BJ (cell line): Measurements from ENCODE around the gene TGDS. TPM values are rescaled to one million over a fixed set of nuclear protein-coding genes. Genes with fewer than 3 reads are reported as not detected.

Source experiments
- CTCF ChIA-PET: fragments of 350-600 bp; formaldehyde crosslinking; extraction: SDS; loops from one replicate; lab custom pipeline; 2021; ENCODE audit warnings: antibody characterized with exemption, inconsistent platforms; lab: Yijun Ruan, JAX
- POLR2A ChIA-PET: fragments of 300-600 bp; sonication (Branson Sonifier 250); formaldehyde crosslinking; extraction: SDS; loops from one replicate; lab custom pipeline; 2021; ENCODE audit warnings: antibody characterized with exemption; lab: Charles Lee
- DNase-seq: peaks from one replicate; pipeline ENCODE4 v3.0.0-alpha.2; 2011; ENCODE audit warnings: low read depth
- H3K27me3 ChIP-seq: 2 replicates; pipeline ENCODE4 v1.6.0; 2011; ENCODE audit warnings: low read length; ENCODE audit not compliant: control insufficient read depth, insufficient read depth
- H3K36me3 ChIP-seq: 2 replicates; pipeline ENCODE4 v1.5.1; 2011; ENCODE audit warnings: low read length; ENCODE audit not compliant: control insufficient read depth, insufficient read depth
- H3K4me3 ChIP-seq: 2 replicates; pipeline ENCODE4 v1.5.1; 2011; ENCODE audit warnings: low read depth, mild to moderate bottlenecking, control low read depth, low read length
- CTCF ChIP-seq: IDR thresholded peaks from 2 replicates; pipeline ENCODE4 v1.5.1; 2011; ENCODE audit warnings: low read depth, mild to moderate bottlenecking, control low read depth, inconsistent platforms, low read length, moderate library complexity; ENCODE audit not compliant: insufficient read depth
- polyA plus RNA-seq: library from polyadenylated mRNA; depleted of rRNA; stranded (reverse); fragments of >200 nt; gene quantifications from 2 replicates; pipeline ENCODE4 v1.2.3, GENCODE V29; 2011

TGDS gene
- polyA plus RNA-seq, 1 experiment = 5.9 TPM

GRCh38 chr13:94632226-94632980 lies 36.5 kb upstream of the TGDS start:
- ChIA-PET CTCF (no interaction called here), POLR2A (no interaction called here)
- DNase-seq = no peak
- no peak overlapping the region for H3K4me3 ChIP-seq
- H3K36me3 ChIP-seq = peaks cover 1% of the 10 kb centered on the region; the same call in 1 of the 2 replicates
- H3K27me3 ChIP-seq = no peaks in the 10 kb centered on the region
- TF ChIP-seq CTCF = no peak

- Histone ChIP-seq H3K27me3 (no peaks in the 10 kb centered on the region), H3K4me3 (no peak overlapping the region), H3K36me3 (peaks cover 1% of the 10 kb centered on the region; the same call in 1 of the 2 replicates)
- POLR2A ChIA-PET = no interaction called here
- TF ChIP-seq CTCF = no peak
- no peak for DNase-seq
- CTCF ChIA-PET = interaction anchor here (3.4 kb wide), 1 partner anchor 11 kb away, joined by 13 read pairs; no protein-coding TSS in a partner anchor
These were observed 34.9 kb upstream of the TGDS start for GRCh38 chr13:94630858-94631257.

- ChIA-PET POLR2A (no interaction called here), CTCF (no interaction called here)
- Histone ChIP-seq H3K27me3 (no peaks in the 10 kb centered on the region), H3K4me3 (no peak overlapping the region), H3K36me3 (peaks cover 4% of the 10 kb centered on the region)
- TF ChIP-seq CTCF = no peak
- no peak for DNase-seq
These were observed 27.4 kb upstream of the TGDS start for GRCh38 chr13:94623316-94623715.

GRCh38 chr13:94622344-94622743 lies 26.4 kb upstream of the TGDS start:
- TF ChIP-seq CTCF = no peak
- no peak for DNase-seq
- H3K27me3 ChIP-seq = no peaks in the 10 kb centered on the region
- no peak overlapping the region for H3K4me3 ChIP-seq
- peaks cover 4% of the 10 kb centered on the region for H3K36me3 ChIP-seq
- CTCF ChIA-PET = interaction anchor here (0.7 to 1.3 kb wide), 2 partner anchors 58 to 534 kb away, joined by 3 read pairs; no protein-coding TSS in a partner anchor
- POLR2A ChIA-PET = no interaction called here

- peak; percentile 69 for TF ChIP-seq CTCF
- Histone ChIP-seq H3K27me3 (no peaks in the 10 kb centered on the region), H3K4me3 (no peak overlapping the region), H3K36me3 (peaks cover 8% of the 10 kb centered on the region)
- ChIA-PET CTCF (interaction anchor here (0.8 to 2.4 kb wide), 16 partner anchors 9 to 535 kb away, joined by 3 to 15 read pairs (median 5); partner anchors contain the start of genes GPR180 and TGDS), POLR2A (no interaction called here)
- DNase-seq = no peak
These were observed 24.4 kb upstream of the TGDS start for GRCh38 chr13:94620286-94620896.
